SU-DHL-6 (cell line): ENCODE measurements around the gene TBL2.
A peak's percentile ranks its signal among the peaks of the same experiment; 100 is the strongest.

Experiments used
- H2AFZ ChIP-seq: fragments of 200-600 bp; sonication (generic); 2 replicates; pipeline ENCODE4 v1.6.1; 2014; ENCODE audit warnings: low read depth, mild to moderate bottlenecking, moderate library complexity, mixed read lengths, antibody characterized with exemption, low read length; ENCODE audit not compliant: severe bottlenecking
- H3F3A ChIP-seq: fragments of 200-600 bp; shearing (Covaris generic); 2 replicates; pipeline ENCODE4 v1.6.0; 2016; ENCODE audit warnings: antibody characterized with exemption, mild to moderate bottlenecking; ENCODE audit not compliant: insufficient read depth
- H3K27ac ChIP-seq: fragments of 200-600 bp; sonication (generic); 2 replicates; pipeline ENCODE4 v1.5.1; 2016; ENCODE audit warnings: low read depth, mild to moderate bottlenecking, low read length, moderate library complexity, mixed read lengths
- H3K27me3 ChIP-seq: fragments of 200-600 bp; sonication (generic), shearing (Covaris generic); 2 replicates; pipeline ENCODE4 v1.6.0; 2014; ENCODE audit warnings: mild to moderate bottlenecking, low read length
- H3K36me3 ChIP-seq: fragments of 200-600 bp; sonication (generic); 2 replicates; pipeline ENCODE4 v1.6.1; 2014; ENCODE audit warnings: mild to moderate bottlenecking, low read length, mixed read lengths
- H3K4me2 ChIP-seq: fragments of 300-600, 200-600 bp; shearing (Covaris generic), sonication (generic); 2 replicates; pipeline ENCODE4 v1.6.0; 2014; ENCODE audit warnings: low read length, low read depth, mild to moderate bottlenecking; ENCODE audit not compliant: poor library complexity, severe bottlenecking
- H3K4me3 ChIP-seq: fragments of 200-600 bp; sonication (generic); 2 replicates; pipeline ENCODE4 v1.5.1; 2014; ENCODE audit warnings: antibody characterized with exemption, low read length, mild to moderate bottlenecking, mixed read lengths; ENCODE audit not compliant: insufficient read depth, poor library complexity, severe bottlenecking
- H3K79me2 ChIP-seq: fragments of 200-600 bp; sonication (generic); 2 replicates; pipeline ENCODE4 v1.6.1; 2014; ENCODE audit warnings: mild to moderate bottlenecking, low read length, moderate library complexity; ENCODE audit not compliant: insufficient read depth
- H3K9ac ChIP-seq: fragments of 200-600 bp; sonication (generic); 2 replicates; pipeline ENCODE4 v1.7.0; 2014; ENCODE audit warnings: mild to moderate bottlenecking, low read length
- H3K9me2 ChIP-seq: fragments of 200-600 bp; sonication (generic); replicated peaks from 2 replicates; pipeline ENCODE4 v1.6.1; 2014; ENCODE audit warnings: low read length; ENCODE audit not compliant: insufficient read depth
- H3K9me3 ChIP-seq: fragments of 200-600 bp; sonication (generic); 2 replicates; pipeline ENCODE4 v1.6.1; 2014; ENCODE audit warnings: low read length, mixed read lengths; ENCODE audit not compliant: insufficient read depth
- H4K20me1 ChIP-seq: fragments of 200-600 bp; sonication (generic); 2 replicates; pipeline ENCODE4 v1.6.1; 2014; ENCODE audit warnings: low read depth, mild to moderate bottlenecking, antibody characterized with exemption, low read length, moderate library complexity, mixed read lengths
- CTCF ChIP-seq: fragments of 200-600 bp; sonication (generic); IDR thresholded peaks from one replicate; pipeline ENCODE4 v1.5.1; 2017; ENCODE audit warnings: antibody characterized with exemption, mild to moderate bottlenecking, low read length, moderate library complexity; ENCODE audit not compliant: insufficient read depth, poor library complexity, severe bottlenecking
- EZH2phosphoT487 ChIP-seq: fragments of 200-600 bp; sonication (generic), shearing (Covaris generic); conservative IDR thresholded peaks from 2 replicates; pipeline ENCODE4 v1.6.1; 2018; ENCODE audit warnings: mild to moderate bottlenecking, antibody characterized with exemption, low read length, moderate library complexity, mixed read lengths

TBL2 gene

GRCh38 chr7:73560109-73560835 is 18.1 kb downstream of the TBL2 start:
- Histone ChIP-seq H4K20me1 (no peaks in the 10 kb centered on the region), H3F3A (no peaks in the 10 kb centered on the region), H3K27ac (no peak overlapping the region), H3K4me2 (no peak overlapping the region), H3K9ac (no peak overlapping the region), H3K9me2 (no peaks in the 10 kb centered on the region), H3K9me3 (no peaks in the 10 kb centered on the region), H3K79me2 (peaks cover 17% of the 10 kb centered on the region), H3K27me3 (no peaks in the 10 kb centered on the region), H3K4me3 (no peak overlapping the region), H2AFZ (no peak overlapping the region), H3K36me3 (no peaks in the 10 kb centered on the region)
- TF ChIP-seq EZH2phosphoT487 (no peak), CTCF (no peak)

- H3K4me2 ChIP-seq: peak within 1 kb of the TSS; percentile 75
- H3K9ac ChIP-seq: peak within 1 kb of the TSS; percentile 79
- H2AFZ ChIP-seq: peak within 1 kb of the TSS; percentile 99
- H3F3A ChIP-seq: no peaks in the 10 kb centered on the region
- peak within 1 kb of the TSS; percentile 85 for H3K27ac ChIP-seq
- H3K9me2 ChIP-seq: no peaks in the 10 kb centered on the region
- TF ChIP-seq EZH2phosphoT487 (no peak), CTCF (no peak)
- no peaks in the 10 kb centered on the region for H3K36me3 ChIP-seq
- no peaks in the 10 kb centered on the region; the same call in 1 of the 2 replicates for H4K20me1 ChIP-seq
- peak within 1 kb of the TSS; percentile 91 for H3K4me3 ChIP-seq
- H3K27me3 ChIP-seq: no peaks in the 10 kb centered on the region
- H3K9me3 ChIP-seq: no peaks in the 10 kb centered on the region
- H3K79me2 ChIP-seq: peaks cover 44% of the 10 kb centered on the region
Measured at GRCh38 chr7:73557397-73558257, 20.8 kb downstream of the TBL2 start, which contains the start of gene BCL7B. Gene BCL7B, minus strand, starts transcription at chr7:73557690. Its CDS starts 112 bp downstream, at chr7:73557578.

- Histone ChIP-seq H2AFZ (peak overlapping the region; percentile 76), H3F3A (no peaks in the 10 kb centered on the region), H4K20me1 (no peaks in the 10 kb centered on the region; the same call in 1 of the 2 replicates), H3K4me3 (peak overlapping the region; percentile 91), H3K9me2 (no peaks in the 10 kb centered on the region), H3K4me2 (peak overlapping the region; percentile 75), H3K27me3 (no peaks in the 10 kb centered on the region), H3K27ac (peak overlapping the region; percentile 85), H3K79me2 (peaks cover 50% of the 10 kb centered on the region), H3K36me3 (no peaks in the 10 kb centered on the region), H3K9me3 (no peaks in the 10 kb centered on the region), H3K9ac (peak overlapping the region; percentile 79)
- TF ChIP-seq EZH2phosphoT487: no peak
- TF ChIP-seq CTCF: no peak
Measured at GRCh38 chr7:73557108-73557396, 21.3 kb downstream of the TBL2 start.
